Fibroblast of villous mesenchyme (primary cell): ENCODE results near the gene HIPK3. TPM values are rescaled to one million over a fixed set of nuclear protein-coding genes. Genes with fewer than 3 reads are reported as not detected.
A peak's percentile ranks its signal among the peaks of the same experiment; 100 is the strongest.
"Not testable (repeated sequence)": the region's sequence is repeated elsewhere in the genome, so short reads cannot be mapped to it uniquely, and the experiment has no call there.

ENCODE experiments used
- DNase-seq: peaks from one replicate; pipeline ENCODE4 v3.0.0-alpha.2; 2010; ENCODE audit warnings: low read depth
- H3K4me3 ChIP-seq: 2 replicates; pipeline ENCODE4 v1.5.1; 2011; ENCODE audit warnings: low read depth, mild to moderate bottlenecking, low read length
- total RNA-seq: library from RNA; depleted of rRNA; stranded (reverse); fragments of >200 nt; gene quantifications from 2 replicates; pipeline ENCODE4 v1.2.3, GENCODE V29; 2012
- TF ChIP-seq, protein P1 (sequence below): IDR thresholded peaks from 2 replicates; pipeline ENCODE4 v1.5.1; 2012; ENCODE audit warnings: low read depth, mild to moderate bottlenecking, low read length; ENCODE audit not compliant: insufficient read depth

HIPK3 gene
- total RNA-seq, 1 donor: 121 TPM

GRCh38 chr11:33350287-33350686 lies 93.1 kb downstream of the HIPK3 start:
- TF ChIP-seq, protein P1, sequence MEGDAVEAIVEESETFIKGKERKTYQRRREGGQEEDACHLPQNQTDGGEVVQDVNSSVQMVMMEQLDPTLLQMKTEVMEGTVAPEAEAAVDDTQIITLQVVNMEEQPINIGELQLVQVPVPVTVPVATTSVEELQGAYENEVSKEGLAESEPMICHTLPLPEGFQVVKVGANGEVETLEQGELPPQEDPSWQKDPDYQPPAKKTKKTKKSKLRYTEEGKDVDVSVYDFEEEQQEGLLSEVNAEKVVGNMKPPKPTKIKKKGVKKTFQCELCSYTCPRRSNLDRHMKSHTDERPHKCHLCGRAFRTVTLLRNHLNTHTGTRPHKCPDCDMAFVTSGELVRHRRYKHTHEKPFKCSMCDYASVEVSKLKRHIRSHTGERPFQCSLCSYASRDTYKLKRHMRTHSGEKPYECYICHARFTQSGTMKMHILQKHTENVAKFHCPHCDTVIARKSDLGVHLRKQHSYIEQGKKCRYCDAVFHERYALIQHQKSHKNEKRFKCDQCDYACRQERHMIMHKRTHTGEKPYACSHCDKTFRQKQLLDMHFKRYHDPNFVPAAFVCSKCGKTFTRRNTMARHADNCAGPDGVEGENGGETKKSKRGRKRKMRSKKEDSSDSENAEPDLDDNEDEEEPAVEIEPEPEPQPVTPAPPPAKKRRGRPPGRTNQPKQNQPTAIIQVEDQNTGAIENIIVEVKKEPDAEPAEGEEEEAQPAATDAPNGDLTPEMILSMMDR: no peak
- no peak for DNase-seq

GRCh38 chr11:33358150-33358831 lies 101.1 kb downstream of the HIPK3 start:
- TF ChIP-seq, protein P1: no peak
- DNase-seq: no peak
- no peak overlapping the region for H3K4me3 ChIP-seq

More at GRCh38 chr11:33350287-33350686, 93.1 kb downstream of the HIPK3 start:
- H3K4me3 ChIP-seq: no peak overlapping the region

DNA sequence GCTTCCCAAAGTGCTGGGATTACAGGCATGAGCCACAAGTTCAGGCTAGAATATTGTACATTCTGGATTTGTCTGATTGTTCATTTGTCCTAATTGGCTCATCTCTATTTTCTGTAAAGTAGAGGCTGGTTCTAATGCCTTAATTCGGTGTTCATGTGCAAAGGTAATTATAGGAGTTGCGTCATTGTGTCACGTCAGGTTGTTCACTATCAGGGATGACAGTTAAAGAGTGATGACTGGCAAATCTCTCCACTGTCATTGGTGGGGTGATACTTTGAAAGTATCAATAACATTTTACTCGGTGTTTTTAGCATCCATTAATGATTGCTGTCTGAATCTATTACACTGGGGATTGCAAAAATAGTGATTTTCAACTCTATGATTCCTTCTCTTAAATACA lies 103.5 kb downstream of the HIPK3 start:
- TF ChIP-seq, protein P1: no peak
- no peak for DNase-seq
- no peak overlapping the region for H3K4me3 ChIP-seq

- DNase-seq: peak; percentile 67
- TF ChIP-seq, protein P1: peak; percentile 52
- H3K4me3 ChIP-seq: no peak overlapping the region
These were observed 105.1 kb downstream of the HIPK3 start for GRCh38 chr11:33362051-33362910.

DNA sequence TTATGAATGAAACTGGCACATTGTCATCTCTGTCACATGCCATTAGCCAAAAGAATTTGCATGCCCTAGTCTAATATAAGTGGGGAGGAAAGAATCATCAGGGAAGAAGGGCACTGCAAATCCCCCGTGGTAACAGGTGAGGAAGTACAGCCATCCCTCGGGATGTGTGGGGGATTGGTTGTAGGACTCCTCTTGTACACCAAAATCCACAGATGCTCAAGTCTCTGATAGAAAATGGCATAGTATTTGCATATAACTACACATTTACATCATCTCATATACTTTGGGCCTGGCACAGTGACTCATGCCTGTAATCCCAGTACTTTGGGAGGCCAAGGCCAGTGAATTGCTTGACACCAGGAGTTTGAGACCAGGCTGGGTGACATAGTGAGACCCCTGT lies 109.7 kb downstream of the HIPK3 start:
- DNase-seq: no peak
- TF ChIP-seq, protein P1: no peak
- H3K4me3 ChIP-seq: no peak overlapping the region

DNA sequence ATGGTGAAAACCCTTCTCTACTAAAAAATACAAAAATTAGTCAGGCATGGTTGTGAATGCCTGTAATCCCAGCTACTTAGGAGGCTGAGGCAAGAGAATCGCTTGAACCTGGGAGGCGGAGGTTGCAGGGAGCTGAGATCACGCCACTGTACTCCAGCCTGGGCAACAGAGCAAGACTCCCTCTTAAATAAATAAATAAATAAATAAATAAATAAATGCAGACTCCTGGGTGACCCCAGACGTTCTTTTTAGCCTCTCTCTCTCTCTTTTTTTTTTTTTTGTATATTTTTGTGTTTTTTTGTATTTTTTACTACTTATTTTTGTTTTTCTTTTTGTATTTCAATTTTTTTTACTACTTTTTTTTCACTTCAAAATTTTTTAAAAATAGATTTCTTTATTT lies 111.3 kb downstream of the HIPK3 start:
- not testable (repeated sequence) for DNase-seq, H3K4me3 ChIP-seq

- no peak for DNase-seq
- H3K4me3 ChIP-seq: no peak overlapping the region
- TF ChIP-seq, protein P1: no peak
These were observed 111.8 kb downstream of the HIPK3 start for GRCh38 chr11:33368931-33369330.
